Tibial nerve (tissue), 4 donors: ENCODE data around the gene ACY1. TPM values are rescaled to one million over a fixed set of nuclear protein-coding genes. Genes with fewer than 3 reads are reported as not detected.
A peak's percentile ranks its signal among the peaks of the same experiment; 100 is the strongest.

ENCODE experiments used
- DNase-seq, 2 donors: peaks; one replicate each; pipeline ENCODE4 v3.0.0-alpha.2; 2019; ENCODE audit warnings: low spot score in 2 of 2
- H3K27ac ChIP-seq, 4 donors: fragments of 200-600 bp; sonication (generic) in 3 of 4; one replicate each; pipeline ENCODE4 v1.5.1; 2017 to 2019; ENCODE audit warnings: mild to moderate bottlenecking in 1 of 4
- H3K27me3 ChIP-seq, 2 donors: fragments of 200-600 bp; sonication (generic) in 1 of 2; one replicate each; pipeline versions ENCODE4 v1.5.1 to v1.6.0; 2017 to 2019
- H3K36me3 ChIP-seq, 3 donors: fragments of 200-600 bp; sonication (generic); one replicate each; pipeline ENCODE4 v1.5.1; 2018 to 2019
- H3K4me1 ChIP-seq, 4 donors: fragments of 200-600 bp; sonication (generic) in 3 of 4; one replicate each; pipeline ENCODE4 v1.5.1; 2017 to 2019
- H3K4me3 ChIP-seq, 4 donors: fragments of 200-600 bp; sonication (generic) in 3 of 4; one replicate each; pipeline ENCODE4 v1.5.1; 2017 to 2019; ENCODE audit warnings: mild to moderate bottlenecking in 1 of 4, moderate library complexity in 1 of 4
- H3K9me3 ChIP-seq, 4 donors: fragments of 200-600 bp; sonication (generic) in 3 of 4; one replicate each; pipeline ENCODE4 v1.5.1; 2017 to 2019
- EP300 ChIP-seq, 2 donors: sonication (generic); formaldehyde crosslinking; IDR thresholded peaks; one replicate each; pipeline ENCODE4 v1.6.1; 2017; ENCODE audit warnings: antibody characterized with exemption in 2 of 2, mild to moderate bottlenecking in 1 of 2
- POLR2A ChIP-seq, 2 donors: fragments of 450-650 bp; IDR thresholded peaks; one replicate each; pipeline ENCODE4 v1.6.1; 2017; ENCODE audit warnings: antibody characterized with exemption in 2 of 2, mild to moderate bottlenecking in 2 of 2, moderate library complexity in 2 of 2
- WGBS, 2 donors: methylation state at CpG; one replicate each; pipeline ENCODE4 v1.1.5; 2018; 5-methylcytosine and 5-hydroxymethylcytosine counted together
- total RNA-seq, 4 donors: library from RNA; depleted of rRNA; stranded (reverse); fragments of >200 nt; gene quantifications; one replicate each; pipeline ENCODE4 v1.1.0, GENCODE V29; 2016
- TF ChIP-seq, protein P1 (sequence below), 5 experiments: fragments of 200-600 bp in 3 of 5; fragments of 450-650 bp in 2 of 5; sonication (generic) in 3 of 5; IDR thresholded peaks; one replicate each; pipeline ENCODE4 v1.5.1; 2016 to 2019; ENCODE audit warnings: antibody characterized with exemption in 5 of 5, mild to moderate bottlenecking in 3 of 5, moderate library complexity in 2 of 5

ACY1 gene
- total RNA-seq, 4 donors from 2014 or later, result 32.2 to 61.0 (median 45.6) TPM

GRCh38 chr3:52019352-52020080, 36.2 kb downstream of the ACY1 start:
- 43 to 45% methylated on average over 15 to 17 of the region's 17 CpGs for WGBS, 2 donors
- peak in 1 of 2 donors; percentile 20 for DNase-seq

GRCh38 chr3:52020796-52021195, 37.5 kb downstream of the ACY1 start:
- peaks cover 0 to 85% (median 33%) of the 10 kb centered on the region in 4 donors for H3K4me1 ChIP-seq
- no peaks in the 10 kb centered on the region for H3K27me3 ChIP-seq
- peak overlapping the region; percentile 43 to 94 (median 76) for H3K27ac ChIP-seq
- H3K4me3 ChIP-seq, result no peak overlapping the region
- H3K36me3 ChIP-seq, result no peaks in the 10 kb centered on the region
- no peaks in the 10 kb centered on the region for H3K9me3 ChIP-seq
- TF ChIP-seq, protein P1, sequence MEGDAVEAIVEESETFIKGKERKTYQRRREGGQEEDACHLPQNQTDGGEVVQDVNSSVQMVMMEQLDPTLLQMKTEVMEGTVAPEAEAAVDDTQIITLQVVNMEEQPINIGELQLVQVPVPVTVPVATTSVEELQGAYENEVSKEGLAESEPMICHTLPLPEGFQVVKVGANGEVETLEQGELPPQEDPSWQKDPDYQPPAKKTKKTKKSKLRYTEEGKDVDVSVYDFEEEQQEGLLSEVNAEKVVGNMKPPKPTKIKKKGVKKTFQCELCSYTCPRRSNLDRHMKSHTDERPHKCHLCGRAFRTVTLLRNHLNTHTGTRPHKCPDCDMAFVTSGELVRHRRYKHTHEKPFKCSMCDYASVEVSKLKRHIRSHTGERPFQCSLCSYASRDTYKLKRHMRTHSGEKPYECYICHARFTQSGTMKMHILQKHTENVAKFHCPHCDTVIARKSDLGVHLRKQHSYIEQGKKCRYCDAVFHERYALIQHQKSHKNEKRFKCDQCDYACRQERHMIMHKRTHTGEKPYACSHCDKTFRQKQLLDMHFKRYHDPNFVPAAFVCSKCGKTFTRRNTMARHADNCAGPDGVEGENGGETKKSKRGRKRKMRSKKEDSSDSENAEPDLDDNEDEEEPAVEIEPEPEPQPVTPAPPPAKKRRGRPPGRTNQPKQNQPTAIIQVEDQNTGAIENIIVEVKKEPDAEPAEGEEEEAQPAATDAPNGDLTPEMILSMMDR (IDR thresholded peaks at IDR 0.05), result no peak
- TF ChIP-seq POLR2A (IDR thresholded peaks at IDR 0.05), result no peak
- WGBS, 2 donors, result 81 to 93% methylated on average over 7 of the region's 7 CpGs
- DNase-seq, result no peak

More at GRCh38 chr3:52019352-52020080, 36.2 kb downstream of the ACY1 start:
- Histone ChIP-seq H3K36me3 (no peaks in the 10 kb centered on the region), H3K27me3 (no peaks in the 10 kb centered on the region), H3K4me3 (no peak overlapping the region), H3K4me1 (peaks cover 0 to 74% (median 32%) of the 10 kb centered on the region in 4 donors), H3K27ac (peak overlapping the region; percentile 75 to 94 (median 83)), H3K9me3 (no peaks in the 10 kb centered on the region)
- TF ChIP-seq, protein P1 (IDR thresholded peaks at IDR 0.05), result no peak
- TF ChIP-seq EP300 (IDR thresholded peaks at IDR 0.05) (peak; percentile 34 to 96), POLR2A (IDR thresholded peaks at IDR 0.05) (peak in 1 of 2 donors; percentile 12)

GRCh38 chr3:52021489-52022268, 38.3 kb downstream of the ACY1 start:
- Histone ChIP-seq H3K27ac (peak overlapping the region; percentile 43 to 94 (median 76)), H3K27me3 (no peaks in the 10 kb centered on the region), H3K9me3 (no peaks in the 10 kb centered on the region), H3K36me3 (no peaks in the 10 kb centered on the region), H3K4me3 (no peak overlapping the region), H3K4me1 (peaks cover 0 to 84% (median 34%) of the 10 kb centered on the region in 4 donors)
- DNase-seq, result no peak
- 60 to 68% methylated on average over 10 of the region's 10 CpGs for WGBS, 2 donors
- TF ChIP-seq, protein P1 (IDR thresholded peaks at IDR 0.05), result no peak
- TF ChIP-seq EP300 (IDR thresholded peaks at IDR 0.05), result no peak
- no peak for TF ChIP-seq POLR2A (IDR thresholded peaks at IDR 0.05)

DNA sequence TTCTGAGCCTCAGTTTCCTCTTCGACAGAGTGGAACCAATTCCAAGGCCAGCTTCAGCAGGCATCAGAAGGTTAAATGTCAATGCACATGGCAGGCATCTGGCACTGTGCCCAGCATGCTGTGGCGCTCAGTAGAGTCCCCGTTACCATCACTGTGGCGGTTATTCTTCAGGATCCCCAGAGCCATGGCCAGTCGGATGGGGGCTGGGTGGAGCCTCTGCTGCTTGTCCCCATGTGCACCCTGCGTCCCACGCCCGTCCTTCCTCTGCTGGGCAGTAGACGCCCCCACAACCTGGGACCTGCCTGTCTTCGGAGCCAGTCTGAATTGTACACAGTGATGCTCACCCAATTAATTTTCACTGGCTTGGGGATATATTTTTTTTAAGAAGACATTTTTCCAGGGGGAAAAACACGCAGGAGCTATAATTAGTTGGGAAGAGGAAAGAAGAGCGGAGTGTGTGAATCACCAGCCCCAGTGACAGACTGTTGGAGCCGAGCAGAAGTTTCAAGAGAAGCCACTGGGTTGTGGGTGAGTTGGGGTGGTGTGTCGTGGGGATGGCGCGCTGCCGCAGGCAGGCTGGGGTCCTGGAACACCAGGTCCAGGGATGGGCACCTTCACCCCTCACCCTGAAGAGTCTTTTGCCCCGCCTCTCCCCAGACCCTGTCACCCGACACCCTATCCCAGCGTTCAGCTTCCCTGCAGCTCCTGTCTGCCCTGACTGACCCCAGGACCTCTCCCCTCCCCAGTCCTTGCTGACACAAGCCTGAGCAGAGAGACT, 39.2 kb downstream of the ACY1 start:
- Histone ChIP-seq H3K36me3 (no peaks in the 10 kb centered on the region), H3K27ac (peak overlapping the region in 3 of 4 donors; percentile 15 to 94 (median 88)), H3K9me3 (no peaks in the 10 kb centered on the region), H3K4me1 (peaks cover 0 to 77% (median 32%) of the 10 kb centered on the region in 4 donors), H3K4me3 (no peak overlapping the region), H3K27me3 (no peaks in the 10 kb centered on the region)
- TF ChIP-seq POLR2A (IDR thresholded peaks at IDR 0.05) (no peak), EP300 (IDR thresholded peaks at IDR 0.05) (peak in 1 of 2 donors; percentile 36)
- TF ChIP-seq, protein P1 (IDR thresholded peaks at IDR 0.05), result peak in 1 of 5 experiments; percentile 6
- no peak for DNase-seq
- 45 to 55% methylated on average over 18 to 20 of the region's 20 CpGs for WGBS, 2 donors
